ENCODE data around the gene LTN1. TPM values are rescaled to one million over a fixed set of nuclear protein-coding genes. Genes with fewer than 3 reads are reported as not detected.

LTN1 gene
- total RNA-seq, 1 donor from 2014 or later: 21.9 TPM

DNA sequence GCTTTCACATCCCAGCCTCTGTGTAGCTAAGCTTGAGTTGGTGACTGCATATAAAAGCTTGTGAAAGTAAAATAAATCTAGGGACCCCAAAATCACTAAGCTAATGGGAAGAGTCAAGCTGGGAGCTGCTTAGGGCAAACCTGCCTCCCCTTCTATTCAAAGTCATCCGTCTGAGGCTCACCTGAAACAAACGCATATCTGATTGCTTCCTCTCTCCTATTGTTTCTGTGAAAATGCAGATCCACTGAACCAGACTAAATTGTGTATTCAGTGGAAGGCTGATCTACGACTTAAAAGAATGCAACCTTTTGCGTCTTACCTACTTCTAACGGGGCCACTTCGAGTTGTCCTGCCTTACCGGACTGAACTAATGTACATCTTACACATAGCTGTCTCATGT lies 70.3 kb downstream of the LTN1 start:
- TF ChIP-seq, protein P1, sequence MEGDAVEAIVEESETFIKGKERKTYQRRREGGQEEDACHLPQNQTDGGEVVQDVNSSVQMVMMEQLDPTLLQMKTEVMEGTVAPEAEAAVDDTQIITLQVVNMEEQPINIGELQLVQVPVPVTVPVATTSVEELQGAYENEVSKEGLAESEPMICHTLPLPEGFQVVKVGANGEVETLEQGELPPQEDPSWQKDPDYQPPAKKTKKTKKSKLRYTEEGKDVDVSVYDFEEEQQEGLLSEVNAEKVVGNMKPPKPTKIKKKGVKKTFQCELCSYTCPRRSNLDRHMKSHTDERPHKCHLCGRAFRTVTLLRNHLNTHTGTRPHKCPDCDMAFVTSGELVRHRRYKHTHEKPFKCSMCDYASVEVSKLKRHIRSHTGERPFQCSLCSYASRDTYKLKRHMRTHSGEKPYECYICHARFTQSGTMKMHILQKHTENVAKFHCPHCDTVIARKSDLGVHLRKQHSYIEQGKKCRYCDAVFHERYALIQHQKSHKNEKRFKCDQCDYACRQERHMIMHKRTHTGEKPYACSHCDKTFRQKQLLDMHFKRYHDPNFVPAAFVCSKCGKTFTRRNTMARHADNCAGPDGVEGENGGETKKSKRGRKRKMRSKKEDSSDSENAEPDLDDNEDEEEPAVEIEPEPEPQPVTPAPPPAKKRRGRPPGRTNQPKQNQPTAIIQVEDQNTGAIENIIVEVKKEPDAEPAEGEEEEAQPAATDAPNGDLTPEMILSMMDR (IDR thresholded peaks at IDR 0.05): no peak
- TF ChIP-seq POLR2AphosphoS5 (IDR thresholded peaks at IDR 0.05; ENCODE audit: insufficient read depth in 1 of 2, low read depth in 1 of 2): no peak
- TF ChIP-seq POLR2A (IDR thresholded peaks at IDR 0.05): no peak
- Histone ChIP-seq H3K36me3 (peaks cover 0 to 3% of the 10 kb centered on the region in 2 donors), H3K4me1 (no peaks in the 10 kb centered on the region), H3K9me3 (no peaks in the 10 kb centered on the region), H3K27ac (no peak overlapping the region), H3K4me3 (no peak overlapping the region), H3K27me3 (no peaks in the 10 kb centered on the region)
- no peak for DNase-seq (ENCODE audit: extremely low spot score in 2 of 2)
- intact Hi-C loops (cut with DNase I): no loop called here

DNA sequence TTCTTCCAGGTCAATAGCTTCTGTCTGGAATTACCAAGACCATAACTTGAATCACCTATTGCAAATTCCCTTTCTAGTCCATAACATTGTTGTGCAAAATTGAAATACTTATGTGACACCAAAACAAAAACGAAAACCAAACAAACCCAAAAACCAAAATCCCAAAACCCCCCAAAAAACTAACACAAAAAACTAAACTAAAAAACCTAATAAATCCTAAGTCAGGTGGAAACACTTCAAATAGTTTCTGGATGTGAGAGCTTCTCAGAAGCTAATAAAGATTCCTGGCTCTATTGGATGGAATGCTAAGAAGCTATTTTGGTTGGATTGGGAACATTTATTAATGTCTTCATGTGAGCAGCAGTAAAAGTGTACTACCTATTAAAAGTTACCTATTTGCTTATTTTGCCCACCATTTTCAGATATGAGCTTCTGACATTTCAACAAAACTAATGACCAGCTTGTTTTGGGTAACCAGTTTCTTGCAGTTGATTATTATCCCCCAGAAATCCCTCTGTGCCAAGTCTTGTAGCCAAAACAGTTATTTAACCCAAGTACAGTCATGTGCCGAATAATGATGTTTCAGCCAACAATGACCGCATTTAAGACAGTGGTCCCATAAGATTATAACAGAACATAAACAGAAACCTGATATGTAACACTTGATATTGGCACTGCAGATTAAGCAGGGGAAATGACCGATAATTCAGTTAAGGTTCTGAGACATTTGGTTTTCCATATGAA lies 76.4 kb downstream of the LTN1 start:
- Histone ChIP-seq H3K4me3 (no peak overlapping the region), H3K27me3 (no peaks in the 10 kb centered on the region), H3K4me1 (no peaks in the 10 kb centered on the region), H3K27ac (no peak overlapping the region), H3K9me3 (no peaks in the 10 kb centered on the region), H3K36me3 (no peaks in the 10 kb centered on the region)
- DNase-seq (ENCODE audit: extremely low spot score in 2 of 2): no peak
- intact Hi-C loops (cut with DNase I): no loop called here
- TF ChIP-seq, protein P1 (IDR thresholded peaks at IDR 0.05): no peak
- TF ChIP-seq POLR2AphosphoS5 (IDR thresholded peaks at IDR 0.05; ENCODE audit: insufficient read depth in 1 of 2, low read depth in 1 of 2) (no peak), POLR2A (IDR thresholded peaks at IDR 0.05) (no peak)

DNA sequence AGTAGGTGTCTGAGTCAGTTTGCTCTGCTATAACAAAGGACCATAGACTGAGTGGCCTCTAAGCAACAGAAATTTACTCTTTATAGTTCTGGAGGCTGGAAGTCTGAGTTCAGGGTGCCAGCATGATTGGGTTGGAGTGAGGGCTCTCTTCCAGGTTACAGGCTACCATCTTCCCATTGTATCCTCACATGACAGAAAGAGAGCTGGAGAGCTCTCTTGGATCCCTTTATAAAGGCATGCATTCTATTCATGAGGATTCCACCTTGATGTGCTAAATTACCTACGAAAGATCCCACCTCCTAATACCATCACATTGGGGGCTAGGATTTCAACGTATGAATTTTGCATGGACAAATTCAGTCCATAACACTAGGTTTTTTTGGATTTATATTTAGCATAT lies 79.6 kb downstream of the LTN1 start:
- intact Hi-C loops (cut with DNase I): no loop called here

DNA sequence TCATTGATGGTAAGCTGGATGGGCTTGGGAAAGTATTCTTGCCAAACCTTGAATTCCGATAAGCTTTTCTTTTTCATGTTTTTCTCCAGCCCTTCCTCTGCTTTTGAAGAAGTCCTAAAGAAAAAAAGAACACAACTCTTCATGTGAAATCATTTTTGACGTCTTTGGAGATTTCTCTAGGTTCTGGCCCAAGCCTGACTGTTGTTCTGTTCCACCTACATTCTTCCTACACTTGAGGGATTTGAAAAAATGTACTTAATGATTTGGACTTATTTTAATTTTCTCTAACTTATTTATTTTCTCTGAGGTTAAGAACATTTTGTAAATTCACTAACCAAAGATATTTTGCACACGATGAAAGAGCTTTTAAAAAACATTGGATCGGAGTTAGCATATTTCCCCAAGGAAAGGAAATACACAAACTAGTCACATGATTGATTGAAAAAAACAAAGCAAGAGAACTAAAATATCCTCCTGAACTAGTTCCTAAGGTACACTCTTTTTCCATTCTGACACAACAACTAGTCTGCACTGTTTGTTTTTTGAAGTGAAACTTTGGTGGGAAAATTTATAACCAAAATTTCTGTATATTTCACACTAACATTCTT lies 82.3 kb downstream of the LTN1 start:
- Histone ChIP-seq H3K4me1 (no peaks in the 10 kb centered on the region), H3K9me3 (no peaks in the 10 kb centered on the region), H3K27me3 (no peaks in the 10 kb centered on the region), H3K36me3 (no peaks in the 10 kb centered on the region), H3K4me3 (no peak overlapping the region), H3K27ac (no peak overlapping the region)
- intact Hi-C loops (cut with DNase I): no loop called here
- TF ChIP-seq, protein P1 (IDR thresholded peaks at IDR 0.05): no peak
- TF ChIP-seq POLR2AphosphoS5 (IDR thresholded peaks at IDR 0.05; ENCODE audit: insufficient read depth in 1 of 2, low read depth in 1 of 2) (no peak), POLR2A (IDR thresholded peaks at IDR 0.05) (no peak)
- DNase-seq (ENCODE audit: extremely low spot score in 2 of 2): no peak

More for the DNA sequence above, 79.6 kb downstream of the LTN1 start:
- Histone ChIP-seq H3K9me3 (no peaks in the 10 kb centered on the region), H3K27ac (no peak overlapping the region), H3K27me3 (no peaks in the 10 kb centered on the region), H3K4me3 (no peak overlapping the region), H3K4me1 (no peaks in the 10 kb centered on the region), H3K36me3 (no peaks in the 10 kb centered on the region)
- DNase-seq (ENCODE audit: extremely low spot score in 2 of 2): no peak
- TF ChIP-seq POLR2AphosphoS5 (IDR thresholded peaks at IDR 0.05; ENCODE audit: insufficient read depth in 1 of 2, low read depth in 1 of 2): no peak
- TF ChIP-seq, protein P1 (IDR thresholded peaks at IDR 0.05): no peak

DNA sequence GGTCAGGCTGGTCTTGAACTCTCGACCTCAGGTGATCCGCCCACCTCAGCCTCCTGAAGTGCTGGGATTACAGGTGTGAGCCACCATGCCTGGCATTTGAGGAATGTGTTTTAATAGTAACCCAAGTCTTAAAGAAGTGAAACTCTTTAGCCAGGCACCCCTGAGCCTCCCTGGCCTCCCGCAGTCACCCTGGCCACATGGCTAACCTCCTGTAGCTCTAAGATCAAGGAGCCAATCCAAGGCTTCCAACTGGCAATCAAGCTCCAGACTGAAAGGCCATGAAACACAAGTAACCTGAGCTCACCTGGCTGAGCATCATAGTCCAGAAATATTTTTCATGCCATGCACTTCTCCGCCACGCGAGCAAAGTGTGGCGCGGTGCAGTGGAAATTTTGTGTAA lies 84.3 kb downstream of the LTN1 start:
- no peak for TF ChIP-seq POLR2A (IDR thresholded peaks at IDR 0.05)
- TF ChIP-seq, protein P1 (IDR thresholded peaks at IDR 0.05): no peak
- H3K27me3 ChIP-seq: no peaks in the 10 kb centered on the region
- H3K27ac ChIP-seq: no peak overlapping the region
- H3K9me3 ChIP-seq: no peaks in the 10 kb centered on the region
- intact Hi-C loops (cut with DNase I): no loop called here
- no peaks in the 10 kb centered on the region for H3K36me3 ChIP-seq
- H3K4me3 ChIP-seq: no peak overlapping the region
- no peak for DNase-seq (ENCODE audit: extremely low spot score in 2 of 2)
- H3K4me1 ChIP-seq: no peaks in the 10 kb centered on the region
